Vagina (tissue), 2 donors: ENCODE measurements around the gene STK10. TPM values are rescaled to one million over a fixed set of nuclear protein-coding genes. Genes with fewer than 3 reads are reported as not detected.

Source experiments
- DNase-seq, 2 donors: peaks; one replicate each; pipeline ENCODE4 v3.0.0-alpha.2; 2017; ENCODE audit errors: extremely low spot score in 2 of 2
- H3K27ac ChIP-seq: fragments of 200-600 bp; sonication (generic); one replicate; pipeline ENCODE4 v1.5.1; 2019
- H3K27me3 ChIP-seq: fragments of 200-600 bp; sonication (generic); one replicate; pipeline ENCODE4 v1.5.1; 2019
- H3K36me3 ChIP-seq, 2 donors: fragments of 200-600 bp; sonication (generic); one replicate each; pipeline ENCODE4 v1.5.1; 2017 to 2019
- H3K4me1 ChIP-seq: fragments of 200-600 bp; sonication (generic); one replicate; pipeline ENCODE4 v1.5.1; 2019
- H3K4me3 ChIP-seq, 2 donors: fragments of 200-600 bp; sonication (generic); 1 replicate in 1 of 2; 2 replicates in 1 of 2; pipeline ENCODE4 v1.5.1; 2016 to 2019
- H3K9me3 ChIP-seq: fragments of 200-600 bp; sonication (generic); one replicate; pipeline ENCODE4 v1.5.1; 2019
- CTCF ChIP-seq, 3 experiments: fragments of 450-650 bp in 2 of 3; fragments of 200-600 bp in 1 of 3; sonication (generic) in 1 of 3; IDR thresholded peaks; one replicate each; pipeline ENCODE4 v1.5.1; 2017 to 2019; ENCODE audit warnings: antibody characterized with exemption in 3 of 3, mild to moderate bottlenecking in 2 of 3, moderate library complexity in 2 of 3
- POLR2A ChIP-seq, 2 donors: fragments of 450-650 bp; IDR thresholded peaks; one replicate each; pipeline ENCODE4 v1.6.1; 2017; ENCODE audit warnings: antibody characterized with exemption in 2 of 2, mild to moderate bottlenecking in 2 of 2, moderate library complexity in 2 of 2
- POLR2AphosphoS5 ChIP-seq, 2 donors: sonication (generic); formaldehyde crosslinking; IDR thresholded peaks; one replicate each; pipeline ENCODE4 v1.9.0; 2017; ENCODE audit warnings: antibody characterized with exemption in 2 of 2, mild to moderate bottlenecking in 2 of 2, low read depth in 1 of 2; ENCODE audit not compliant: insufficient read depth in 1 of 2
- intact Hi-C: fragments of 100-400 bp; cut with DNase I; formaldehyde crosslinking; loops from one replicate; pipeline ENCODE4 v1.15.1; 2023
- total RNA-seq: library from RNA; depleted of rRNA; stranded (reverse); fragments of >200 nt; gene quantifications from one replicate; pipeline ENCODE4 v1.2.3, GENCODE V29; 2016

STK10 gene
- total RNA-seq, 1 donor from 2014 or later = 33.9 TPM

GRCh38 chr5:171997011-171997410, 191.0 kb downstream of the STK10 start:
- no peak for DNase-seq
- no peak overlapping the region for H3K4me3 ChIP-seq
- H3K9me3 ChIP-seq = no peaks in the 10 kb centered on the region
- TF ChIP-seq POLR2A (IDR thresholded peaks at IDR 0.05) = no peak
- no peak for TF ChIP-seq POLR2AphosphoS5 (IDR thresholded peaks at IDR 0.05; ENCODE audit: insufficient read depth in 1 of 2, low read depth in 1 of 2)
- no peak for TF ChIP-seq CTCF (IDR thresholded peaks at IDR 0.05)
- H3K27ac ChIP-seq = no peak overlapping the region
- no peaks in the 10 kb centered on the region for H3K27me3 ChIP-seq
- H3K36me3 ChIP-seq = no peaks in the 10 kb centered on the region
- intact Hi-C loops = no loop called here
- peaks cover 53% of the 10 kb centered on the region for H3K4me1 ChIP-seq

- no peak overlapping the region for H3K27ac ChIP-seq
- no peak for DNase-seq
- H3K27me3 ChIP-seq = no peaks in the 10 kb centered on the region
- H3K36me3 ChIP-seq = no peaks in the 10 kb centered on the region
- H3K9me3 ChIP-seq = no peaks in the 10 kb centered on the region
- intact Hi-C loops = no loop called here
- H3K4me1 ChIP-seq = peaks cover 46% of the 10 kb centered on the region
- no peak overlapping the region for H3K4me3 ChIP-seq
- TF ChIP-seq POLR2A (IDR thresholded peaks at IDR 0.05) = no peak
- TF ChIP-seq POLR2AphosphoS5 (IDR thresholded peaks at IDR 0.05; ENCODE audit: insufficient read depth in 1 of 2, low read depth in 1 of 2) = no peak
- TF ChIP-seq CTCF (IDR thresholded peaks at IDR 0.05) = no peak
These were observed 195.2 kb downstream of the STK10 start for GRCh38 chr5:171992813-171993212.

GRCh38 chr5:171992305-171992704, 195.7 kb downstream of the STK10 start:
- no peak overlapping the region for H3K27ac ChIP-seq
- TF ChIP-seq POLR2AphosphoS5 (IDR thresholded peaks at IDR 0.05; ENCODE audit: insufficient read depth in 1 of 2, low read depth in 1 of 2) (no peak), POLR2A (IDR thresholded peaks at IDR 0.05) (no peak), CTCF (IDR thresholded peaks at IDR 0.05) (no peak)
- no peaks in the 10 kb centered on the region for H3K36me3 ChIP-seq
- DNase-seq = no peak
- H3K4me1 ChIP-seq = peaks cover 41% of the 10 kb centered on the region
- H3K27me3 ChIP-seq = no peaks in the 10 kb centered on the region
- no peak overlapping the region for H3K4me3 ChIP-seq
- H3K9me3 ChIP-seq = no peaks in the 10 kb centered on the region
- intact Hi-C loops = no loop called here

Other genes starting within 250 kb of the STK10 start
- 40.5 TPM for gene FBXW11, start 181.6 kb downstream of the STK10 start, total RNA-seq
- gene EFCAB9, start 5.9 kb upstream of the STK10 start, total RNA-seq = not detected
- gene UBTD2, start 95.5 kb upstream of the STK10 start, total RNA-seq = 22.8 TPM